ENCODE data around the gene HENMT1.
"Not testable (repeated sequence)": the region's sequence is repeated elsewhere in the genome, so short reads cannot be mapped to it uniquely, and the experiment has no call there.

HENMT1 gene

GRCh38 chr1:108661030-108661609, at the start of gene HENMT1:
Gene HENMT1, minus strand, starts transcription at chr1:108661093. Its CDS starts 1,209 bp downstream, at chr1:108659884.
- peak; percentile 90 for ATAC-seq
- Mint-ChIP-seq H3K27me3 (no peaks in the 10 kb centered on the region), H3K9me3 (no peaks in the 10 kb centered on the region), H3K4me3 (peak within 1 kb of the TSS; percentile 87 to 88), H3K27ac (peak within 1 kb of the TSS; percentile 98 to 99), H3K4me1 (peaks cover 54% of the 10 kb centered on the region)
- DNase-seq: peak; percentile 85 to 88

GRCh38 chr1:108708691-108709660, 48.1 kb upstream of the HENMT1 start:
- peaks cover 16% of the 10 kb centered on the region for H3K4me1 Mint-ChIP-seq
- H3K27me3 Mint-ChIP-seq: no peaks in the 10 kb centered on the region
- ATAC-seq (peak; percentile 87), DNase-seq (peak; percentile 62 to 73)
- no peaks in the 10 kb centered on the region for H3K9me3 Mint-ChIP-seq
- no peak overlapping the region for H3K4me3 Mint-ChIP-seq
- no peak overlapping the region for H3K27ac Mint-ChIP-seq

- no peak overlapping the region for H3K4me3 Mint-ChIP-seq
- H3K27me3 Mint-ChIP-seq: no peaks in the 10 kb centered on the region
- DNase-seq: no peak
- ATAC-seq: no peak
- H3K27ac Mint-ChIP-seq: no peak overlapping the region
- H3K4me1 Mint-ChIP-seq: peaks cover 16% of the 10 kb centered on the region
- H3K9me3 Mint-ChIP-seq: no peaks in the 10 kb centered on the region
Measured at GRCh38 chr1:108706643-108707042, 45.8 kb upstream of the HENMT1 start.

- no peak for DNase-seq
- no peaks in the 10 kb centered on the region for H3K27me3 Mint-ChIP-seq
- no peaks in the 10 kb centered on the region for H3K9me3 Mint-ChIP-seq
- H3K4me3 Mint-ChIP-seq: no peak overlapping the region
- H3K27ac Mint-ChIP-seq: no peak overlapping the region
- H3K4me1 Mint-ChIP-seq: peaks cover 25% of the 10 kb centered on the region
- no peak for ATAC-seq
Measured at GRCh38 chr1:108704496-108704895, 43.6 kb upstream of the HENMT1 start.

GRCh38 chr1:108703939-108704338, 43.0 kb upstream of the HENMT1 start:
- Mint-ChIP-seq H3K27me3 (no peaks in the 10 kb centered on the region), H3K27ac (peak overlapping the region in 1 of 2 donors; percentile 81), H3K4me3 (no peak overlapping the region), H3K9me3 (no peaks in the 10 kb centered on the region), H3K4me1 (peaks cover 28% of the 10 kb centered on the region)
- DNase-seq (peak in 1 of 2 donors; percentile 40), ATAC-seq (peak; percentile 87)

- not testable (repeated sequence) for DNase-seq, H3K9me3 Mint-ChIP-seq, H3K4me3 Mint-ChIP-seq, ATAC-seq, H3K27me3 Mint-ChIP-seq, H3K27ac Mint-ChIP-seq
- H3K4me1 Mint-ChIP-seq: peaks cover 31% of the 10 kb centered on the region
Measured at GRCh38 chr1:108702109-108702508, 41.2 kb upstream of the HENMT1 start.

- no peak overlapping the region for H3K27ac Mint-ChIP-seq
- ATAC-seq (no peak), DNase-seq (no peak)
- peaks cover 31% of the 10 kb centered on the region for H3K4me1 Mint-ChIP-seq
- H3K27me3 Mint-ChIP-seq: no peaks in the 10 kb centered on the region
- no peaks in the 10 kb centered on the region for H3K9me3 Mint-ChIP-seq
- no peak overlapping the region for H3K4me3 Mint-ChIP-seq
Measured at GRCh38 chr1:108701176-108701849, 40.4 kb upstream of the HENMT1 start.

GRCh38 chr1:108699375-108700332, 38.8 kb upstream of the HENMT1 start:
- H3K27ac Mint-ChIP-seq: peak overlapping the region; percentile 2 to 75
- DNase-seq: no peak
- peaks cover 29% of the 10 kb centered on the region for H3K4me1 Mint-ChIP-seq
- no peaks in the 10 kb centered on the region for H3K9me3 Mint-ChIP-seq
- H3K27me3 Mint-ChIP-seq: no peaks in the 10 kb centered on the region
- peak overlapping the region; percentile 49 to 60 for H3K4me3 Mint-ChIP-seq
- no peak for ATAC-seq

GRCh38 chr1:108695535-108695934, 34.6 kb upstream of the HENMT1 start:
- peak overlapping the region; percentile 86 to 93 for H3K27ac Mint-ChIP-seq
- H3K9me3 Mint-ChIP-seq: no peaks in the 10 kb centered on the region
- no peak for DNase-seq
- peak overlapping the region; percentile 75 to 78 for H3K4me3 Mint-ChIP-seq
- no peak for ATAC-seq
- peaks cover 46% of the 10 kb centered on the region for H3K4me1 Mint-ChIP-seq
- no peaks in the 10 kb centered on the region for H3K27me3 Mint-ChIP-seq

- no peaks in the 10 kb centered on the region for H3K9me3 Mint-ChIP-seq
- ATAC-seq: peak; percentile 85
- H3K4me3 Mint-ChIP-seq: peak overlapping the region; percentile 85 to 95
- H3K27me3 Mint-ChIP-seq: no peaks in the 10 kb centered on the region
- H3K27ac Mint-ChIP-seq: peak overlapping the region; percentile 98 to 99
- DNase-seq: peak; percentile 80 to 85
- peaks cover 42% of the 10 kb centered on the region for H3K4me1 Mint-ChIP-seq
Measured at GRCh38 chr1:108692724-108693655, 32.1 kb upstream of the HENMT1 start.

- ATAC-seq: peak; percentile 90
- no peaks in the 10 kb centered on the region for H3K27me3 Mint-ChIP-seq
Measured at GRCh38 chr1:108691942-108692723, 31.2 kb upstream of the HENMT1 start, which contains the start of gene PRPF38B. Gene PRPF38B, plus strand, starts transcription at chr1:108692310. Its CDS starts 282 bp downstream, at chr1:108692592.

GRCh38 chr1:108691128-108691941, 30.4 kb upstream of the HENMT1 start:
- no peak for ATAC-seq
- Mint-ChIP-seq H3K4me3 (peak overlapping the region; percentile 85 to 95), H3K9me3 (no peaks in the 10 kb centered on the region), H3K4me1 (peaks cover 35% of the 10 kb centered on the region), H3K27me3 (no peaks in the 10 kb centered on the region), H3K27ac (peak overlapping the region; percentile 98 to 99)
- DNase-seq: no peak

More at GRCh38 chr1:108691942-108692723, 31.2 kb upstream of the HENMT1 start, which contains the start of gene PRPF38B:
- Mint-ChIP-seq H3K27ac (peak within 1 kb of the TSS; percentile 98 to 99), H3K4me3 (peak within 1 kb of the TSS; percentile 85 to 95), H3K4me1 (peaks cover 35% of the 10 kb centered on the region), H3K9me3 (no peaks in the 10 kb centered on the region)
- DNase-seq: peak; percentile 89 to 93

All from stimulated activated naive CD8-positive, alpha-beta T cell treated with anti-CD3 and anti-CD28 coated beads, Interleukin-15, amount 100 ng/mL, for 72 hours (primary cell).